HG03565 (cell line): ENCODE data around the gene SVOPL.
"Not testable (repeated sequence)": the region's sequence is repeated elsewhere in the genome, so short reads cannot be mapped to it uniquely, and the experiment has no call there.

Experiments used
- ATAC-seq: cut with Tn5 transposase; IDR thresholded peaks from one replicate; pipeline ENCODE4 v1.9.1; 2021; ENCODE audit warnings: mild to moderate bottlenecking, moderate library complexity; ENCODE audit not compliant: unreplicated experiment

SVOPL gene

GRCh38 chr7:138700857-138701536, at the start of gene SVOPL:
Gene SVOPL, minus strand, starts transcription at chr7:138701362. Its CDS starts 22,317 bp downstream, at chr7:138679045.
- ATAC-seq = no peak

- ATAC-seq = no peak
Observed at GRCh38 chr7:138750473-138750872, 49.3 kb upstream of the SVOPL start.

- ATAC-seq = no peak
Observed at GRCh38 chr7:138749960-138750359, 48.8 kb upstream of the SVOPL start.

- ATAC-seq = no peak
Observed at GRCh38 chr7:138748666-138749065, 47.5 kb upstream of the SVOPL start.

- no peak for ATAC-seq
Observed at GRCh38 chr7:138746073-138746472, 44.9 kb upstream of the SVOPL start.

GRCh38 chr7:138745189-138745588, 44.0 kb upstream of the SVOPL start:
- ATAC-seq = no peak

GRCh38 chr7:138741453-138741735, 40.2 kb upstream of the SVOPL start:
- ATAC-seq = no peak

GRCh38 chr7:138739859-138740258, 38.7 kb upstream of the SVOPL start:
- ATAC-seq = no peak

- peak; percentile 94 for ATAC-seq
Observed at GRCh38 chr7:138738551-138739335, 37.6 kb upstream of the SVOPL start.

GRCh38 chr7:138738114-138738513, 37.0 kb upstream of the SVOPL start:
- ATAC-seq = no peak

GRCh38 chr7:138735399-138735798, 34.2 kb upstream of the SVOPL start:
- no peak for ATAC-seq

GRCh38 chr7:138731733-138732132, 30.6 kb upstream of the SVOPL start:
- ATAC-seq = not testable (repeated sequence)

GRCh38 chr7:138729444-138729843, 28.3 kb upstream of the SVOPL start:
- no peak for ATAC-seq

- no peak for ATAC-seq
Observed at GRCh38 chr7:138727336-138728099, 26.4 kb upstream of the SVOPL start.

GRCh38 chr7:138726288-138726687, 25.1 kb upstream of the SVOPL start:
- ATAC-seq = no peak

GRCh38 chr7:138720286-138720685, 19.1 kb upstream of the SVOPL start:
- ATAC-seq = no peak

GRCh38 chr7:138716889-138717288, 15.7 kb upstream of the SVOPL start:
- no peak for ATAC-seq

GRCh38 chr7:138713191-138713590, 12.0 kb upstream of the SVOPL start:
- no peak for ATAC-seq

GRCh38 chr7:138712652-138713051, 11.5 kb upstream of the SVOPL start:
- no peak for ATAC-seq

- ATAC-seq = no peak
Observed at GRCh38 chr7:138710536-138711385, 9.6 kb upstream of the SVOPL start.

GRCh38 chr7:138705167-138705566, 4.0 kb upstream of the SVOPL start:
- no peak for ATAC-seq
